Ectodermal cell (in vitro differentiated cells): Measurements from ENCODE around the gene RUSC2.
"Not testable (repeated sequence)": the region's sequence is repeated elsewhere in the genome, so short reads cannot be mapped to it uniquely, and the experiment has no call there.

Experiments
- H3K27ac ChIP-seq: 2 replicates; pipeline ENCODE4 v1.7.0; 2013; ENCODE audit warnings: mild to moderate bottlenecking, low read depth, low read length; ENCODE audit not compliant: insufficient read depth, poor library complexity, severe bottlenecking
- H3K27me3 ChIP-seq: 2 replicates; pipeline ENCODE4 v1.7.0; 2013; ENCODE audit warnings: mild to moderate bottlenecking, low read length; ENCODE audit not compliant: insufficient read depth, control insufficient read depth, poor library complexity, severe bottlenecking
- H3K36me3 ChIP-seq: one replicate; pipeline ENCODE4 v1.7.0; 2013; ENCODE audit warnings: low read length; ENCODE audit not compliant: control insufficient read depth, insufficient read depth
- H3K4me1 ChIP-seq: one replicate; pipeline ENCODE4 v1.7.0; 2013; ENCODE audit warnings: low read length; ENCODE audit not compliant: control insufficient read depth, insufficient read depth
- H3K4me3 ChIP-seq: 2 replicates; pipeline ENCODE4 v1.7.0; 2013; ENCODE audit warnings: low read depth, low read length, control low read depth; ENCODE audit not compliant: insufficient read depth
- H3K9me3 ChIP-seq: 2 replicates; pipeline ENCODE4 v1.7.0; 2013; ENCODE audit warnings: mild to moderate bottlenecking, low read length, moderate library complexity; ENCODE audit not compliant: control insufficient read depth
- WGBS, 2 experiments: methylation state at CpG; one replicate each; pipeline ENCODE4 v1.1.7; 2013; ENCODE audit warnings: missing lambda C conversion rate in 2 of 2; 5-methylcytosine and 5-hydroxymethylcytosine counted together

Gene RUSC2

GRCh38 chr9:35522187-35522586 lies 32.3 kb downstream of the RUSC2 start:
- Histone ChIP-seq H3K27me3 (no peaks in the 10 kb centered on the region), H3K27ac (no peak overlapping the region), H3K4me1 (peaks cover 27% of the 10 kb centered on the region), H3K4me3 (no peak overlapping the region), H3K36me3 (no peaks in the 10 kb centered on the region), H3K9me3 (no peaks in the 10 kb centered on the region)

- no peaks in the 10 kb centered on the region for H3K9me3 ChIP-seq
- H3K36me3 ChIP-seq = no peaks in the 10 kb centered on the region
- H3K27ac ChIP-seq = no peak overlapping the region
- H3K4me1 ChIP-seq = peaks cover 21% of the 10 kb centered on the region
- H3K4me3 ChIP-seq = no peak overlapping the region
- 96 to 100% methylated on average over 1 of the region's 1 CpG for WGBS, 2 experiments
- no peaks in the 10 kb centered on the region for H3K27me3 ChIP-seq
Measured at GRCh38 chr9:35522700-35523099, 32.8 kb downstream of the RUSC2 start.

- H3K4me3 ChIP-seq, H3K9me3 ChIP-seq, H3K36me3 ChIP-seq, H3K27me3 ChIP-seq, H3K27ac ChIP-seq: not testable (repeated sequence)
- peaks cover 13% of the 10 kb centered on the region for H3K4me1 ChIP-seq
Measured at GRCh38 chr9:35523556-35523955, 33.6 kb downstream of the RUSC2 start.

GRCh38 chr9:35526087-35526801 lies 36.3 kb downstream of the RUSC2 start:
- no peak overlapping the region for H3K4me3 ChIP-seq
- H3K9me3 ChIP-seq = no peaks in the 10 kb centered on the region
- no peaks in the 10 kb centered on the region for H3K27me3 ChIP-seq
- peaks cover 6% of the 10 kb centered on the region for H3K4me1 ChIP-seq
- H3K27ac ChIP-seq = no peak overlapping the region
- WGBS, 2 experiments = 100% methylated on average over 1 of the region's 1 CpG; no CpG with 5 or more reads in 1 of the 2 experiments
- H3K36me3 ChIP-seq = no peaks in the 10 kb centered on the region

- no peaks in the 10 kb centered on the region for H3K36me3 ChIP-seq
- 91 to 96% methylated on average over 3 of the region's 3 CpGs for WGBS, 2 experiments
- peaks cover 6% of the 10 kb centered on the region for H3K4me1 ChIP-seq
- H3K4me3 ChIP-seq = no peak overlapping the region
- H3K9me3 ChIP-seq = no peaks in the 10 kb centered on the region
- no peaks in the 10 kb centered on the region for H3K27me3 ChIP-seq
- no peak overlapping the region for H3K27ac ChIP-seq
Measured at GRCh38 chr9:35529161-35529823, 39.4 kb downstream of the RUSC2 start.

- Histone ChIP-seq H3K27me3 (no peaks in the 10 kb centered on the region), H3K4me1 (peaks cover 17% of the 10 kb centered on the region), H3K27ac (no peak overlapping the region), H3K36me3 (no peaks in the 10 kb centered on the region), H3K9me3 (no peaks in the 10 kb centered on the region), H3K4me3 (no peak overlapping the region)
Measured at GRCh38 chr9:35533398-35533797, 43.5 kb downstream of the RUSC2 start.

GRCh38 chr9:35534921-35535320 lies 45.0 kb downstream of the RUSC2 start:
- not testable (repeated sequence) for H3K27me3 ChIP-seq, H3K36me3 ChIP-seq, H3K27ac ChIP-seq, H3K9me3 ChIP-seq, H3K4me3 ChIP-seq
- peaks cover 18% of the 10 kb centered on the region for H3K4me1 ChIP-seq
- WGBS, 2 experiments = 94 to 99% methylated on average over 3 of the region's 3 CpGs

- no peaks in the 10 kb centered on the region for H3K9me3 ChIP-seq
- no peaks in the 10 kb centered on the region for H3K27me3 ChIP-seq
- 83 to 84% methylated on average over 3 of the region's 3 CpGs for WGBS, 2 experiments
- no peaks in the 10 kb centered on the region for H3K36me3 ChIP-seq
- H3K4me3 ChIP-seq = no peak overlapping the region
- H3K4me1 ChIP-seq = peaks cover 18% of the 10 kb centered on the region
- H3K27ac ChIP-seq = peak overlapping the region; percentile 81
Measured at GRCh38 chr9:35537913-35538312, 48.0 kb downstream of the RUSC2 start.

- 7 to 9% methylated on average over 18 of the region's 18 CpGs for WGBS, 2 experiments
- H3K4me3 ChIP-seq = peak overlapping the region; percentile 39
- no peaks in the 10 kb centered on the region for H3K27me3 ChIP-seq
- peaks cover 18% of the 10 kb centered on the region for H3K4me1 ChIP-seq
- H3K9me3 ChIP-seq = no peaks in the 10 kb centered on the region
- peak overlapping the region; percentile 81 for H3K27ac ChIP-seq
- no peaks in the 10 kb centered on the region for H3K36me3 ChIP-seq
Measured at GRCh38 chr9:35538361-35539234, 48.7 kb downstream of the RUSC2 start.
